A549 (cell line): ENCODE results near the gene MTTP. TPM values are rescaled to one million over a fixed set of nuclear protein-coding genes. Genes with fewer than 3 reads are reported as not detected.

Experiments
- ATAC-seq, 2 experiments: fragments of 200-7000 bp in 1 of 2; fragments of >200 bp in 1 of 2; cut with Nextera tagmentation in 1 of 2; cut with Tn5 transposase in 1 of 2; 3 replicates each; pipeline versions ENCODE4 v1.8.0 to v1.9.1; 2018 to 2020; ENCODE audit warnings: mild to moderate bottlenecking in 1 of 2, moderate library complexity in 1 of 2
- CTCF ChIA-PET: fragments of 300-600 bp; sonication (Branson Sonifier 250); formaldehyde crosslinking; extraction: SDS; loops from one replicate; lab custom pipeline; 2021; ENCODE audit warnings: antibody characterized with exemption, inconsistent platforms; lab: Yijun Ruan, JAX
- POLR2A ChIA-PET: fragments of 350-600 bp; formaldehyde crosslinking; extraction: SDS; loops from one replicate; lab custom pipeline; 2021; ENCODE audit warnings: antibody characterized with exemption, inconsistent platforms; lab: Yijun Ruan, JAX
- DNase-seq, 2 experiments: peaks; one replicate each; pipeline versions ENCODE4 v3.0.0 to v3.0.0-alpha.2; 2011 to 2016; ENCODE audit warnings: low read depth in 1 of 2, low spot score in 1 of 2
- FAIRE-seq: peaks from 2 replicates; lab custom pipeline; 2011; peaks lifted over from hg19 to GRCh38; lab: Jason Lieb, UNC
- H3K27ac ChIP-seq, 2 experiments: fragments of >200 bp; sonication (Bioruptor Twin); formaldehyde crosslinking; 3 replicates each; pipeline ENCODE4 v1.5.1; 2016 to 2017
- H3K4me1 ChIP-seq: fragments of >200 bp; sonication (Bioruptor Twin); formaldehyde crosslinking; 3 replicates; pipeline ENCODE4 v1.6.1; 2016
- H3K4me2 ChIP-seq: fragments of >200 bp; sonication (Bioruptor Twin); formaldehyde crosslinking; 3 replicates; pipeline ENCODE4 v1.6.1; 2016
- H3K4me3 ChIP-seq: fragments of >200 bp; sonication (Bioruptor Twin); formaldehyde crosslinking; 3 replicates; pipeline ENCODE4 v1.5.1; 2016
- H3K9me3 ChIP-seq: fragments of >200 bp; sonication (Bioruptor Twin); formaldehyde crosslinking; 3 replicates; pipeline ENCODE4 v1.6.1; 2016
- CHD2 ChIP-seq: fragments of 150-350 bp; IDR thresholded peaks from 2 replicates; pipeline ENCODE4 v1.6.1; 2014; ENCODE audit warnings: low read length; ENCODE audit not compliant: partially characterized antibody
- CHD4 ChIP-seq: fragments of 200-600 bp; sonication (generic); IDR thresholded peaks from 2 replicates; pipeline ENCODE4 v1.6.1; 2016; ENCODE audit warnings: antibody characterized with exemption, mild to moderate bottlenecking, borderline replicate concordance
- E2F6 ChIP-seq: IDR thresholded peaks from 2 replicates; pipeline ENCODE4 v1.6.1; 2012; ENCODE audit warnings: low read depth, borderline replicate concordance
- ESRRA ChIP-seq: fragments of 150-350 bp; IDR thresholded peaks from 2 replicates; pipeline ENCODE4 v1.6.1; 2014; ENCODE audit warnings: mild to moderate bottlenecking, low read length, borderline replicate concordance
- GATA3 ChIP-seq: IDR thresholded peaks from 2 replicates; pipeline ENCODE4 v1.6.1; 2012; ENCODE audit warnings: borderline replicate concordance
- HES2 ChIP-seq: fragments of >200 bp; sonication (Bioruptor Twin); formaldehyde crosslinking; IDR thresholded peaks from 2 replicates; pipeline ENCODE4 v1.6.1; 2016
- HEYL ChIP-seq: fragments of 250-450 bp; sonication (Bioruptor Pico); IDR thresholded peaks from 2 replicates; pipeline ENCODE4 v1.8.0; 2021; ENCODE audit warnings: mild to moderate bottlenecking, moderate library complexity
- JUN ChIP-seq, 2 experiments: fragments of >200 bp; sonication (Bioruptor Twin); formaldehyde crosslinking; IDR thresholded peaks; 2 replicates in 1 of 2; 3 replicates in 1 of 2; pipeline ENCODE4 v1.6.1; 2016 to 2017
- KDM1A ChIP-seq: fragments of 200-600 bp; sonication (generic); IDR thresholded peaks from 2 replicates; pipeline ENCODE4 v1.6.1; 2016; ENCODE audit warnings: low read depth, mild to moderate bottlenecking
- NFE2L2 ChIP-seq: fragments of 150-350 bp; conservative IDR thresholded peaks from 2 replicates; pipeline ENCODE4 v1.6.1; 2014; ENCODE audit warnings: low read length
- NPAS2 ChIP-seq: fragments of 250-450 bp; sonication (Bioruptor Pico); IDR thresholded peaks from 2 replicates; pipeline ENCODE4 v1.8.0; 2022; ENCODE audit warnings: mild to moderate bottlenecking, moderate library complexity, borderline replicate concordance
- POLR2AphosphoS2 ChIP-seq: conservative IDR thresholded peaks from 2 replicates; pipeline ENCODE4 v1.6.1; 2012; ENCODE audit warnings: low read length, improper control_type of control experiment, inconsistent platforms
- RAD21 ChIP-seq, 2 experiments: fragments of >200 bp in 1 of 2; sonication (Bioruptor Twin) in 1 of 2; formaldehyde crosslinking in 1 of 2; IDR thresholded peaks in 1 of 2; conservative IDR thresholded peaks in 1 of 2; 2 replicates in 1 of 2; 3 replicates in 1 of 2; pipeline ENCODE4 v1.6.1; 2012 to 2018; ENCODE audit warnings: inconsistent platforms in 1 of 2
- REST ChIP-seq: fragments of 200-600 bp; sonication (generic); IDR thresholded peaks from 2 replicates; pipeline ENCODE4 v1.6.1; 2016; ENCODE audit warnings: antibody characterized with exemption, mild to moderate bottlenecking, moderate library complexity
- RFX5 ChIP-seq: fragments of 450-650 bp; IDR thresholded peaks from 2 replicates; pipeline ENCODE4 v1.7.1; 2014; ENCODE audit warnings: antibody characterized with exemption, mild to moderate bottlenecking, moderate library complexity
- SMC3 ChIP-seq: fragments of >200 bp; sonication (Bioruptor Twin); formaldehyde crosslinking; IDR thresholded peaks from 3 replicates; pipeline ENCODE4 v1.6.1; 2018; ENCODE audit warnings: inconsistent platforms
- USF2 ChIP-seq: fragments of 450-650 bp; IDR thresholded peaks from 2 replicates; pipeline ENCODE4 v1.6.1; 2014; ENCODE audit warnings: antibody characterized with exemption
- ZSCAN20 ChIP-seq: fragments of 250-450 bp; sonication (Bioruptor Pico); IDR thresholded peaks from 2 replicates; pipeline ENCODE4 v1.8.0; 2022; ENCODE audit warnings: mild to moderate bottlenecking, moderate library complexity
- WGBS: methylation state at CpG from one replicate; pipeline ENCODE4 v1.1.6; 2017; ENCODE audit errors: missing lambda C conversion rate; 5-methylcytosine and 5-hydroxymethylcytosine counted together
- polyA plus RNA-seq, 4 experiments: library from polyadenylated mRNA; depleted of rRNA in 3 of 4; stranded (reverse); fragments of >200 nt; fragmentation: RNase III in 1 of 4; extraction: RNeasy Plus Mini Kit Qiagen cat#74134 plus additional on column Dnase treatment in 1 of 4; gene quantifications; 2 replicates in 3 of 4; 3 replicates in 1 of 4; pipeline ENCODE4 v1.2.3, GENCODE V29; 2011 to 2017
- TF ChIP-seq, protein P1 (sequence below): fragments of 250-450 bp; sonication (Bioruptor Pico); IDR thresholded peaks from 2 replicates; pipeline ENCODE4 v1.5.0; 2020; ENCODE audit warnings: low read depth, mild to moderate bottlenecking, moderate library complexity

The MTTP gene
- polyA plus RNA-seq, 2 of the 4 experiments (the other 2 are of a cell fraction): 0.03 TPM; not detected in 1

GRCh38 chr4:99630857-99631360 lies 56.3 kb downstream of the MTTP start:
- H3K4me2 ChIP-seq: peak overlapping the region; percentile 57
- no peak for ATAC-seq
- TF ChIP-seq REST (no peak), KDM1A (no peak), RFX5 (no peak), CHD2 (no peak), E2F6 (no peak), RAD21 (conservative IDR thresholded peaks at IDR 0.05 in 1 of 2, IDR thresholded peaks at IDR 0.05 in 1 of 2) (no peak), JUN (IDR thresholded peaks at IDR 0.05) (no peak), ESRRA (no peak), ZSCAN20 (CRISPR knock-in tag) (no peak)
- TF ChIP-seq, protein P1, sequence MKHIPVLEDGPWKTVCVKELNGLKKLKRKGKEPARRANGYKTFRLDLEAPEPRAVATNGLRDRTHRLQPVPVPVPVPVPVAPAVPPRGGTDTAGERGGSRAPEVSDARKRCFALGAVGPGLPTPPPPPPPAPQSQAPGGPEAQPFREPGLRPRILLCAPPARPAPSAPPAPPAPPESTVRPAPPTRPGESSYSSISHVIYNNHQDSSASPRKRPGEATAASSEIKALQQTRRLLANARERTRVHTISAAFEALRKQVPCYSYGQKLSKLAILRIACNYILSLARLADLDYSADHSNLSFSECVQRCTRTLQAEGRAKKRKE: no peak
- TF ChIP-seq, all 56 proteins: peak for 0
- Histone ChIP-seq H3K9me3 (no peaks in the 10 kb centered on the region), H3K4me3 (no peak overlapping the region), H3K4me1 (peaks cover 9% of the 10 kb centered on the region; the same call in 2 of the 3 replicates), H3K27ac (no peak overlapping the region)
- CTCF ChIA-PET: no interaction called here
- DNase-seq (no peak), FAIRE-seq (no peak)
- POLR2A ChIA-PET: no interaction called here
- 5% methylated on average over 1 of the region's 1 CpG for WGBS

GRCh38 chr4:99633772-99634171 lies 59.1 kb downstream of the MTTP start:
- no peak for FAIRE-seq
- DNase-seq: no peak
- no peak overlapping the region for H3K27ac ChIP-seq

DNA sequence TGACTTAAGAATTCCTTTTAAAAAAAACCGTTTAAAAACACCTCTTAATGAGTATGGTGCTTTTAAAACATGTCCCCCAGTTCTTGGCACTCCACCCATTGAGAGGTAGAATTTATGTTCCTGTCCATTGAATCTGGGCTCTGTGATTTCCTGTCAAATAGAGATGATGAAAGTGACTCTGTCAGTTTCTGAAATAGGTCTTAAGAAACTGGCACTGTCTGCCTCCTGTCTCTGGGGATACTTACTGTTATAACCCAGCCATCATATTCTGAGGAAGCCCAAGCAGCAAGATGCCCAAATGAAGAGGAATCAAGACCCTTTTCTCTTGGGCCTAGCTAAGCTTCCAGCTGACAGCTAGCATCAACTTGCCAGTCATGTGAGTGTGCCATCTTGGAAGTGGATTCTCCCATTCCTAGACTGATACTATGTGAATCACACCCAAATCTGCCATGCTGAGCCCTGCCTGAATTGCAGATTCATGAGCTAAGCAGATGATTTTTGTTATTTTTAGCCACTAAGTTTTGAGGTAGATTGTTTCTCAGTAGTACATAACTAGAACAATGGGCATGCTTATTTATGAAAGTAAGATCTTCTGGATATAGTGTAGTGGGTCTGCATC lies 60.2 kb downstream of the MTTP start:
- CTCF ChIA-PET: no interaction called here

More at GRCh38 chr4:99633772-99634171, 59.1 kb downstream of the MTTP start:
- no peak overlapping the region for H3K4me3 ChIP-seq
- no peak overlapping the region for H3K4me2 ChIP-seq
- H3K4me1 ChIP-seq: peaks cover 9% of the 10 kb centered on the region; the same call in 2 of the 3 replicates
- TF ChIP-seq GATA3: no peak
- POLR2A ChIA-PET: no interaction called here
- no peak for ATAC-seq
- 80% methylated on average over 14 of the region's 14 CpGs for WGBS
- H3K9me3 ChIP-seq: no peaks in the 10 kb centered on the region
- CTCF ChIA-PET: no interaction called here

More for the DNA sequence above, 60.2 kb downstream of the MTTP start:
- Histone ChIP-seq H3K4me1 (peaks cover 9% of the 10 kb centered on the region; the same call in 2 of the 3 replicates), H3K27ac (no peak overlapping the region), H3K4me2 (no peak overlapping the region), H3K9me3 (no peaks in the 10 kb centered on the region), H3K4me3 (no peak overlapping the region)
- FAIRE-seq (no peak), ATAC-seq (no peak), DNase-seq (no peak)
- TF ChIP-seq NFE2L2: no peak
- no peak for TF ChIP-seq SMC3
- TF ChIP-seq HEYL (CRISPR knock-in tag): no peak
- no peak for TF ChIP-seq CHD4
- no peak for TF ChIP-seq HES2
- no peak for TF ChIP-seq NPAS2 (CRISPR knock-in tag)
- no peak for TF ChIP-seq USF2
- TF ChIP-seq POLR2AphosphoS2: no peak
- POLR2A ChIA-PET: no interaction called here
- 3% methylated on average over 1 of the region's 1 CpG for WGBS
